Gastrocnemius medialis (tissue), 4 donors: Measurements from ENCODE around the gene MEOX1. TPM values are rescaled to one million over a fixed set of nuclear protein-coding genes. Genes with fewer than 3 reads are reported as not detected.

Source experiments
- ATAC-seq, 2 donors: fragments of 150-250 bp; one replicate each; pipeline ENCODE4 v1.9.1; 2016
- DNase-seq, 2 donors: peaks; one replicate each; pipeline ENCODE4 v3.0.0-alpha.2; 2019
- H3K27ac ChIP-seq, 4 donors: fragments of 200-600 bp; sonication (generic); 1 replicate in 1 of 4; 2 replicates in 3 of 4; pipeline ENCODE4 v1.5.1; 2016 to 2018; ENCODE audit warnings: mild to moderate bottlenecking in 2 of 4, moderate library complexity in 1 of 4
- H3K27me3 ChIP-seq, 3 donors: fragments of 200-600 bp; sonication (generic) in 2 of 3; 1 replicate in 1 of 3; 2 replicates in 2 of 3; pipeline versions ENCODE4 v1.5.1 to v1.6.0; 2016 to 2019; ENCODE audit warnings: mild to moderate bottlenecking in 1 of 3, moderate library complexity in 1 of 3
- H3K36me3 ChIP-seq, 2 donors: fragments of 200-600 bp; sonication (generic) in 1 of 2; one replicate each; pipeline ENCODE4 v1.5.1; 2017 to 2018
- H3K4me1 ChIP-seq, 2 donors: fragments of 200-600 bp; sonication (generic) in 1 of 2; one replicate each; pipeline ENCODE4 v1.5.1; 2016 to 2017; ENCODE audit warnings: mild to moderate bottlenecking in 2 of 2
- H3K4me3 ChIP-seq, 4 donors: fragments of 200-600 bp; sonication (generic) in 3 of 4; 1 replicate in 1 of 4; 2 replicates in 3 of 4; pipeline ENCODE4 v1.5.1; 2016 to 2019; ENCODE audit warnings: mild to moderate bottlenecking in 2 of 4
- H3K9me3 ChIP-seq, 3 donors: fragments of 200-600 bp; sonication (generic) in 2 of 3; 1 replicate in 1 of 3; 2 replicates in 2 of 3; pipeline ENCODE4 v1.5.1; 2016 to 2019
- CTCF ChIP-seq, 5 experiments: fragments of 450-650 bp in 3 of 5; fragments of 200-600 bp in 2 of 5; sonication (generic) in 2 of 5; IDR thresholded peaks in 4 of 5; conservative IDR thresholded peaks in 1 of 5; 1 replicate in 4 of 5; 2 replicates in 1 of 5; pipeline ENCODE4 v1.5.1; 2016 to 2019; ENCODE audit warnings: antibody characterized with exemption in 5 of 5, mild to moderate bottlenecking in 3 of 5, moderate library complexity in 3 of 5
- POLR2A ChIP-seq, 2 donors: fragments of 450-650 bp; IDR thresholded peaks; one replicate each; pipeline ENCODE4 v1.6.1; 2017; ENCODE audit warnings: antibody characterized with exemption in 2 of 2, mild to moderate bottlenecking in 2 of 2, moderate library complexity in 2 of 2
- in situ Hi-C, 4 donors: fragments of 200-750 bp; cut with MboI; loops; one replicate each; pipeline versions ENCODE4 v1.15.0 to v1.8.0; 2017; ENCODE audit warnings: low sequenced_read_pairs in 4 of 4
- intact Hi-C: fragments of 100-400 bp; cut with DNase I; formaldehyde crosslinking; loops from one replicate; pipeline ENCODE4 v1.15.1; 2023; ENCODE audit warnings: low total_unique reads
- total RNA-seq, 4 donors: library from RNA; depleted of rRNA; stranded (reverse); fragments of >200 nt; gene quantifications; one replicate each; pipeline versions ENCODE4 v1.1.0 to v1.2.3, GENCODE V29; 2016

The MEOX1 gene
- total RNA-seq, 4 donors from 2014 or later, result 4.0 to 12.2 (median 8.8) TPM

- Histone ChIP-seq H3K4me3 (no peak overlapping the region), H3K27me3 (no peaks in the 10 kb centered on the region), H3K36me3 (no peaks in the 10 kb centered on the region), H3K27ac (no peak overlapping the region), H3K9me3 (no peaks in the 10 kb centered on the region), H3K4me1 (peaks cover 5 to 15% of the 10 kb centered on the region in 2 donors)
- DNase-seq (peak; percentile 19 to 51), ATAC-seq (peak; percentile 37 to 59)
- intact Hi-C loops (loop anchor here (1.0 kb wide), 1 partner anchor 97 kb away; no protein-coding TSS in a partner anchor), in situ Hi-C loops (loop anchor here (5.0 kb wide), 1 partner anchor 96 kb away; no protein-coding TSS in a partner anchor)
- TF ChIP-seq CTCF (IDR thresholded peaks at IDR 0.05 in 4 of 5, conservative IDR thresholded peaks at IDR 0.05 in 1 of 5), result peak; percentile 82 to 95 (median 88)
- no peak for TF ChIP-seq POLR2A (IDR thresholded peaks at IDR 0.05)
Observed at GRCh38 chr17:43673516-43674323, 12.0 kb upstream of the MEOX1 start.

- intact Hi-C loops, result no loop called here
- Histone ChIP-seq H3K27me3 (no peaks in the 10 kb centered on the region), H3K9me3 (no peaks in the 10 kb centered on the region), H3K4me3 (no peak overlapping the region), H3K4me1 (peaks cover 0 to 15% of the 10 kb centered on the region in 2 donors), H3K27ac (no peak overlapping the region), H3K36me3 (no peaks in the 10 kb centered on the region)
- DNase-seq (no peak), ATAC-seq (no peak)
- TF ChIP-seq CTCF (IDR thresholded peaks at IDR 0.05 in 4 of 5, conservative IDR thresholded peaks at IDR 0.05 in 1 of 5), result no peak
- no peak for TF ChIP-seq POLR2A (IDR thresholded peaks at IDR 0.05)
- in situ Hi-C loops, result loop anchor here (5.0 kb wide), 1 partner anchor 95 kb away; no protein-coding TSS in a partner anchor
Observed at GRCh38 chr17:43671755-43672519, 10.2 kb upstream of the MEOX1 start.

- intact Hi-C loops (no loop called here), in situ Hi-C loops (loop anchor here (5.0 kb wide), 1 partner anchor 94 kb away; no protein-coding TSS in a partner anchor)
- Histone ChIP-seq H3K27ac (no peak overlapping the region), H3K4me1 (peaks cover 0 to 15% of the 10 kb centered on the region in 2 donors), H3K9me3 (no peaks in the 10 kb centered on the region), H3K4me3 (no peak overlapping the region), H3K36me3 (no peaks in the 10 kb centered on the region), H3K27me3 (no peaks in the 10 kb centered on the region)
- no peak for TF ChIP-seq CTCF (IDR thresholded peaks at IDR 0.05 in 4 of 5, conservative IDR thresholded peaks at IDR 0.05 in 1 of 5)
- DNase-seq (no peak), ATAC-seq (peak in 1 of 2 donors; percentile 84)
Observed at GRCh38 chr17:43671031-43671692, 9.4 kb upstream of the MEOX1 start.

- no peaks in the 10 kb centered on the region for H3K27me3 ChIP-seq
- H3K4me3 ChIP-seq, result no peak overlapping the region
- H3K36me3 ChIP-seq, result no peaks in the 10 kb centered on the region
- no peaks in the 10 kb centered on the region for H3K9me3 ChIP-seq
- TF ChIP-seq POLR2A (IDR thresholded peaks at IDR 0.05) (no peak), CTCF (IDR thresholded peaks at IDR 0.05 in 4 of 5, conservative IDR thresholded peaks at IDR 0.05 in 1 of 5) (no peak)
- H3K27ac ChIP-seq, result no peak overlapping the region
- intact Hi-C loops (no loop called here), in situ Hi-C loops (loop anchor here (5.0 kb wide), 1 partner anchor 93 kb away; no protein-coding TSS in a partner anchor)
- H3K4me1 ChIP-seq, result peaks cover 0 to 15% of the 10 kb centered on the region in 2 donors
- ATAC-seq, result no peak
- DNase-seq, result no peak
Observed at GRCh38 chr17:43670645-43671030, 8.9 kb upstream of the MEOX1 start.
